Thoracic aorta (tissue), 2 donors: ENCODE measurements around the gene PLA2G2C. TPM values are rescaled to one million over a fixed set of nuclear protein-coding genes. Genes with fewer than 3 reads are reported as not detected.

ENCODE experiments used
- ATAC-seq: fragments of 150-250 bp; one replicate; pipeline ENCODE4 v1.8.0; 2017; ENCODE audit warnings: low read depth; ENCODE audit not compliant: insufficient number of reproducible peaks, low FRiP score
- DNase-seq: peaks from one replicate; pipeline ENCODE4 v3.0.0-alpha.2; 2020; ENCODE audit warnings: low spot score
- H3K27ac ChIP-seq, 2 donors: fragments of 200-600 bp; sonication (generic); 1 replicate in 1 of 2; 2 replicates in 1 of 2; pipeline ENCODE4 v1.5.1; 2016; ENCODE audit warnings: mild to moderate bottlenecking in 2 of 2, moderate library complexity in 2 of 2
- H3K27me3 ChIP-seq: fragments of 200-600 bp; sonication (generic); replicated peaks from 2 replicates; pipeline ENCODE4 v1.6.0; 2016; ENCODE audit warnings: mild to moderate bottlenecking; ENCODE audit not compliant: insufficient read depth
- H3K36me3 ChIP-seq: fragments of 200-600 bp; sonication (generic); one replicate; pipeline ENCODE4 v1.5.1; 2016
- H3K4me1 ChIP-seq, 2 donors: fragments of 200-600 bp; sonication (generic); 1 replicate in 1 of 2; 2 replicates in 1 of 2; pipeline versions ENCODE4 v1.5.1 to v1.6.0; 2016; ENCODE audit warnings: low read depth in 2 of 2, mild to moderate bottlenecking in 1 of 2; ENCODE audit not compliant: control insufficient read depth in 1 of 2
- H3K4me3 ChIP-seq: fragments of 200-600 bp; sonication (generic); 2 replicates; pipeline ENCODE4 v1.5.1; 2016; ENCODE audit warnings: mild to moderate bottlenecking
- H3K9me3 ChIP-seq: fragments of 200-600 bp; sonication (generic); 2 replicates; pipeline ENCODE4 v1.5.1; 2016
- total RNA-seq, 2 donors: library from RNA; depleted of rRNA; stranded (reverse); fragments of >200 nt; gene quantifications; one replicate each; pipeline versions ENCODE4 v1.1.0 to v1.2.3, GENCODE V29; 2016
- TF ChIP-seq, protein P1 (sequence below): fragments of 200-600 bp; sonication (generic); IDR thresholded peaks from one replicate; pipeline ENCODE4 v1.5.1; 2019; ENCODE audit warnings: antibody characterized with exemption

PLA2G2C gene
- total RNA-seq, 2 donors from 2014 or later, result not detected

GRCh38 chr1:20229171-20229570, 42.9 kb upstream of the PLA2G2C start:
- Histone ChIP-seq H3K9me3 (no peaks in the 10 kb centered on the region), H3K36me3 (no peaks in the 10 kb centered on the region), H3K27me3 (no peaks in the 10 kb centered on the region), H3K4me1 (no peaks in the 10 kb centered on the region), H3K4me3 (no peak overlapping the region), H3K27ac (no peak overlapping the region)
- ATAC-seq (no peak), DNase-seq (no peak)
- TF ChIP-seq, protein P1, sequence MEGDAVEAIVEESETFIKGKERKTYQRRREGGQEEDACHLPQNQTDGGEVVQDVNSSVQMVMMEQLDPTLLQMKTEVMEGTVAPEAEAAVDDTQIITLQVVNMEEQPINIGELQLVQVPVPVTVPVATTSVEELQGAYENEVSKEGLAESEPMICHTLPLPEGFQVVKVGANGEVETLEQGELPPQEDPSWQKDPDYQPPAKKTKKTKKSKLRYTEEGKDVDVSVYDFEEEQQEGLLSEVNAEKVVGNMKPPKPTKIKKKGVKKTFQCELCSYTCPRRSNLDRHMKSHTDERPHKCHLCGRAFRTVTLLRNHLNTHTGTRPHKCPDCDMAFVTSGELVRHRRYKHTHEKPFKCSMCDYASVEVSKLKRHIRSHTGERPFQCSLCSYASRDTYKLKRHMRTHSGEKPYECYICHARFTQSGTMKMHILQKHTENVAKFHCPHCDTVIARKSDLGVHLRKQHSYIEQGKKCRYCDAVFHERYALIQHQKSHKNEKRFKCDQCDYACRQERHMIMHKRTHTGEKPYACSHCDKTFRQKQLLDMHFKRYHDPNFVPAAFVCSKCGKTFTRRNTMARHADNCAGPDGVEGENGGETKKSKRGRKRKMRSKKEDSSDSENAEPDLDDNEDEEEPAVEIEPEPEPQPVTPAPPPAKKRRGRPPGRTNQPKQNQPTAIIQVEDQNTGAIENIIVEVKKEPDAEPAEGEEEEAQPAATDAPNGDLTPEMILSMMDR, result no peak

- TF ChIP-seq, protein P1, result no peak
- Histone ChIP-seq H3K27ac (no peak overlapping the region), H3K36me3 (no peaks in the 10 kb centered on the region), H3K4me3 (no peak overlapping the region), H3K27me3 (no peaks in the 10 kb centered on the region), H3K9me3 (no peaks in the 10 kb centered on the region), H3K4me1 (no peaks in the 10 kb centered on the region)
- DNase-seq (no peak), ATAC-seq (no peak)
Observed at GRCh38 chr1:20228314-20228825, 42.1 kb upstream of the PLA2G2C start.

DNA sequence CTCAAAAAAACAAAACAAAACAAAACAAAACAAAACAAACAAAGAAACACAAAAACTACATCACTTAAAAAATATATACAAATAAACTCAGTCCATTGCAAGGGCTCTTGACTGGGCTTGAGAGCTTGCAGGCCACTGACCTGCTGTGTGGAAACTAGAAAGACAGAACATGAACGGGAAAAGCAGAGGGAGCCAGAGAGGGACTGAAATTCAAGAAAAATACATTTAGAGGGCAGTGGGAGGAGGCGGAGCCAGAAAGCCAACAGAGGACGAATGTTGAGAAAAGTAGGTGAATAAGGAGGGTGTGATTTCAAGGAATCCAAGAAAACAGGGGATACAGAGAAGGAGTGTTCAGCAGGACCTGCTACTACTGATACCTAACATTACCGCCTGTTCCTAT, 41.4 kb upstream of the PLA2G2C start:
- ATAC-seq (no peak), DNase-seq (no peak)
- Histone ChIP-seq H3K9me3 (no peaks in the 10 kb centered on the region), H3K36me3 (no peaks in the 10 kb centered on the region), H3K4me3 (no peak overlapping the region), H3K4me1 (no peaks in the 10 kb centered on the region), H3K27me3 (no peaks in the 10 kb centered on the region), H3K27ac (no peak overlapping the region)
- TF ChIP-seq, protein P1, result no peak

- H3K4me3 ChIP-seq, result no peak overlapping the region
- no peak for DNase-seq
- no peak for ATAC-seq
- no peak overlapping the region for H3K27ac ChIP-seq
- H3K4me1 ChIP-seq, result no peaks in the 10 kb centered on the region
- H3K36me3 ChIP-seq, result no peaks in the 10 kb centered on the region
- TF ChIP-seq, protein P1, result no peak
- no peaks in the 10 kb centered on the region for H3K27me3 ChIP-seq
- no peaks in the 10 kb centered on the region for H3K9me3 ChIP-seq
Observed at GRCh38 chr1:20224546-20224945, 38.2 kb upstream of the PLA2G2C start.

DNA sequence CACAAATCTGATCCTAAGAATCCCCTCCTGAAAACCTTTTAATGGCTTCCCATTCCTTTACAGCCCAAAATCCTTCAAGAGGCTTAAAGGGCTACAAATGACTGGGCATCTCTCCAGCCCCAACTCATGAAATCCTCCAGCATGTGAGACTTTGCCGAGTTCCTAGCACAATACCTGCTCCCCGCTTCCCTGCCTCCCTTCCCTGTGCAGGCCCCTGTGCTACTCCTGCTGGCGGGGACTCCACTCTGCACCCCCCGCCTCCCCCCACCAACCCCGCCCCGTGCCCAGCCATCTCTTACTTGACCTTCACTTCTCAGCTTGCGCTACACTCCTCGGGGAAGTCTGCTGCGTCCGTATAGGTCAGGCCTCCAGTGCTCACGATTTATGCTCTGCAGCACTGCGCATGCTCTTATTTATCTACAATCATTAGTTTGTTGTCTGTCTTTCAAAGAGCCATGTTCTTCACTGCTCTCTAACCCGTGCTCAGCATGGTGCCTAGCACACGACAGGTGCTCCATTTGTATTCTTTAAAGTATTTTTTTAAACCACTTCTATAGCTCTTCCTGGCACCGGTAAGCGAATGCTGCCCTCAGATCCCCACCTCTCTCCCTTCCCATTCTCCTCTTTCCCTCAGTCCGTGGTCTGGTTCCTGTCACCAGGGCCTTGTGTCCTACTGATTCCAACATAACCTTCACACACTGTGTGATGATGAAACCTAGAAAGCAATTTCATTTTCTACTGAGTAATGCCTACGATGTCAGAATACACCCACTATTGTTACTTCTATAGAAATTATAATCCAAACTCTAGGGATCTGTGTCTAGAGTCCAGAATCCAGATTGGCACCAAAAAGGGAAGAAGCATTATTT, 37.5 kb upstream of the PLA2G2C start:
- Histone ChIP-seq H3K27me3 (no peaks in the 10 kb centered on the region), H3K9me3 (no peaks in the 10 kb centered on the region), H3K4me3 (no peak overlapping the region), H3K36me3 (no peaks in the 10 kb centered on the region), H3K4me1 (no peaks in the 10 kb centered on the region), H3K27ac (no peak overlapping the region)
- ATAC-seq (no peak), DNase-seq (no peak)
- TF ChIP-seq, protein P1, result no peak
